ENCODE results near the gene LPAR3. TPM values are rescaled to one million over a fixed set of nuclear protein-coding genes. Genes with fewer than 3 reads are reported as not detected.

LPAR3 gene
- 0.13 TPM in 1 of 2 replicates, not detected in the other for total RNA-seq (2021)
- percentile 11 among the genes with signal in this experiment for Bru-seq, nascent RNA
- percentile 7 among the genes with signal in this experiment for BruChase-seq, experiment 1, labeled RNA remaining after a 2-hour chase
- BruChase-seq, experiment 2, labeled RNA remaining after a 6-hour chase: percentile 9 among the genes with signal in this experiment
- long read RNA-seq: 0 reads

- Histone ChIP-seq H3K27me3 (replicated peaks; ENCODE audit: insufficient read depth, low read depth, low read length, poor library complexity) (peaks cover 47% of the 10 kb centered on the region), H3K27ac (ENCODE audit: low read depth, low read length, poor library complexity, severe bottlenecking) (no peak within 1 kb of the TSS), H3K36me3 (ENCODE audit: insufficient read depth, low read length, poor library complexity, severe bottlenecking) (no peaks in the 10 kb centered on the region), H3K4me1 (ENCODE audit: insufficient read depth, low read length, poor library complexity, severe bottlenecking) (no peaks in the 10 kb centered on the region), H3K9me3 (ENCODE audit: low read depth, low read length, poor library complexity, severe bottlenecking) (no peaks in the 10 kb centered on the region), H3K4me3 (ENCODE audit: low read depth, low read length, poor library complexity, severe bottlenecking) (peak within 1 kb of the TSS; percentile 38)
- intact Hi-C loops (cut with micrococcal nuclease; ENCODE audit: unreplicated experiment): no loop called here
- no TSS peak for BruUV-seq (replicated peaks)
- POLR2A ChIA-PET (ENCODE audit: low non-redundant PET): no interaction called here
- CTCF ChIA-PET: no interaction called here
- DNase-seq (ENCODE audit: low spot score): peak; percentile 48
- peak; percentile 26 for TF ChIP-seq EZH2 (IDR thresholded peaks at IDR 0.05; ENCODE audit: borderline replicate concordance, low read depth, low read length, poor library complexity, severe bottlenecking)
- TF ChIP-seq, protein P1, sequence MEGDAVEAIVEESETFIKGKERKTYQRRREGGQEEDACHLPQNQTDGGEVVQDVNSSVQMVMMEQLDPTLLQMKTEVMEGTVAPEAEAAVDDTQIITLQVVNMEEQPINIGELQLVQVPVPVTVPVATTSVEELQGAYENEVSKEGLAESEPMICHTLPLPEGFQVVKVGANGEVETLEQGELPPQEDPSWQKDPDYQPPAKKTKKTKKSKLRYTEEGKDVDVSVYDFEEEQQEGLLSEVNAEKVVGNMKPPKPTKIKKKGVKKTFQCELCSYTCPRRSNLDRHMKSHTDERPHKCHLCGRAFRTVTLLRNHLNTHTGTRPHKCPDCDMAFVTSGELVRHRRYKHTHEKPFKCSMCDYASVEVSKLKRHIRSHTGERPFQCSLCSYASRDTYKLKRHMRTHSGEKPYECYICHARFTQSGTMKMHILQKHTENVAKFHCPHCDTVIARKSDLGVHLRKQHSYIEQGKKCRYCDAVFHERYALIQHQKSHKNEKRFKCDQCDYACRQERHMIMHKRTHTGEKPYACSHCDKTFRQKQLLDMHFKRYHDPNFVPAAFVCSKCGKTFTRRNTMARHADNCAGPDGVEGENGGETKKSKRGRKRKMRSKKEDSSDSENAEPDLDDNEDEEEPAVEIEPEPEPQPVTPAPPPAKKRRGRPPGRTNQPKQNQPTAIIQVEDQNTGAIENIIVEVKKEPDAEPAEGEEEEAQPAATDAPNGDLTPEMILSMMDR (conservative IDR thresholded peaks at IDR 0.05; ENCODE audit: low read depth, low read length): no peak
These were observed at the start of gene LPAR3 for GRCh38 chr1:84892705-84893618. Gene LPAR3, minus strand, starts transcription at chr1:84893206. Its CDS starts 27,086 bp downstream, at chr1:84866120.

DNA sequence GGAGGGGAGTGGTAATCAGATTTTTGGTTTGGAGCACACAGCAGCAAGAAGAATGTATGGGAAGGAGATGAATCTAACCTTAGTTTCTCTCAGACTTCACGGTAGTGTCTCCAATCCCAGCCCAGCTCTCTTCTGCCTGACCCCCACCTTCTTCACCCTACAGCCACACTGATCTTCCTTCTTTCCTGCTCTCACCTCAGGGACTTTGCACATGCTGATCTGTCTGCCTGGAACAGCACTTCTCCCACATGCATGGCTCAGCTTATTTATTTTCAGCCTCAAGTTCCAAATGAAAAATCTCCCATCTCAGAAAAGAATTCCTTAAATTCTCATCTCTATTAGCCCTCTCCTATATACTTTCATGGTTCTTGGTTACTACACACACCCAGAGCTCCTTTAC lies 48.8 kb upstream of the LPAR3 start:
- Histone ChIP-seq H3K36me3 (ENCODE audit: insufficient read depth, low read length, poor library complexity, severe bottlenecking) (no peaks in the 10 kb centered on the region), H3K4me1 (ENCODE audit: insufficient read depth, low read length, poor library complexity, severe bottlenecking) (peaks cover 7% of the 10 kb centered on the region), H3K27me3 (replicated peaks; ENCODE audit: insufficient read depth, low read depth, low read length, poor library complexity) (no peaks in the 10 kb centered on the region), H3K27ac (ENCODE audit: low read depth, low read length, poor library complexity, severe bottlenecking) (no peak overlapping the region), H3K9me3 (ENCODE audit: low read depth, low read length, poor library complexity, severe bottlenecking) (no peaks in the 10 kb centered on the region), H3K4me3 (ENCODE audit: low read depth, low read length, poor library complexity, severe bottlenecking) (no peak overlapping the region)
- CTCF ChIA-PET: no interaction called here
- POLR2A ChIA-PET (ENCODE audit: low non-redundant PET): no interaction called here
- BruUV-seq (replicated peaks): no TSS peak
- DNase-seq (ENCODE audit: low spot score): no peak
- intact Hi-C loops (cut with micrococcal nuclease; ENCODE audit: unreplicated experiment): no loop called here
- TF ChIP-seq EZH2 (IDR thresholded peaks at IDR 0.05; ENCODE audit: borderline replicate concordance, low read depth, low read length, poor library complexity, severe bottlenecking): no peak
- TF ChIP-seq, protein P1 (conservative IDR thresholded peaks at IDR 0.05; ENCODE audit: low read depth, low read length): no peak

GRCh38 chr1:84940481-84940880 lies 47.5 kb upstream of the LPAR3 start:
- TF ChIP-seq, protein P1 (conservative IDR thresholded peaks at IDR 0.05; ENCODE audit: low read depth, low read length): no peak
- TF ChIP-seq EZH2 (IDR thresholded peaks at IDR 0.05; ENCODE audit: borderline replicate concordance, low read depth, low read length, poor library complexity, severe bottlenecking): no peak
- no TSS peak for BruUV-seq (replicated peaks)
- intact Hi-C loops (cut with micrococcal nuclease; ENCODE audit: unreplicated experiment): no loop called here
- no peaks in the 10 kb centered on the region for H3K27me3 ChIP-seq (replicated peaks; ENCODE audit: insufficient read depth, low read depth, low read length, poor library complexity)
- ChIA-PET POLR2A (ENCODE audit: low non-redundant PET) (no interaction called here), CTCF (no interaction called here)
- no peak for DNase-seq (ENCODE audit: low spot score)
- H3K4me3 ChIP-seq (ENCODE audit: low read depth, low read length, poor library complexity, severe bottlenecking): no peak overlapping the region
- H3K9me3 ChIP-seq (ENCODE audit: low read depth, low read length, poor library complexity, severe bottlenecking): no peaks in the 10 kb centered on the region
- H3K27ac ChIP-seq (ENCODE audit: low read depth, low read length, poor library complexity, severe bottlenecking): no peak overlapping the region
- no peaks in the 10 kb centered on the region for H3K36me3 ChIP-seq (ENCODE audit: insufficient read depth, low read length, poor library complexity, severe bottlenecking)
- H3K4me1 ChIP-seq (ENCODE audit: insufficient read depth, low read length, poor library complexity, severe bottlenecking): peaks cover 3% of the 10 kb centered on the region

Measured in A673 (cell line).